Measurements from ENCODE around the gene TSEN34.

TSEN34 gene

GRCh38 chr19:54183431-54183830 is 7.7 kb upstream of the TSEN34 start:
- Histone ChIP-seq H3K36me3 (ENCODE audit: insufficient read depth, low read length) (peaks cover 3% of the 10 kb centered on the region; the same call in 1 of the 2 replicates), H3K9me3 (ENCODE audit: insufficient read depth, low read depth, low read length) (no peaks in the 10 kb centered on the region), H3F3A (ENCODE audit: low read depth) (no peaks in the 10 kb centered on the region)

GRCh38 chr19:54186351-54186750 is 4.8 kb upstream of the TSEN34 start:
- Histone ChIP-seq H4K20me1 (ENCODE audit: insufficient read depth, low read length, poor library complexity, severe bottlenecking) (peaks cover 13% of the 10 kb centered on the region), H3K9ac (ENCODE audit: low read depth, low read length, poor library complexity, severe bottlenecking) (peak overlapping the region; percentile 95), H2AFZ (ENCODE audit: low read length) (no peak overlapping the region), H3K4me3 (ENCODE audit: low read length, poor library complexity, severe bottlenecking) (peak overlapping the region; percentile 82), H3F3A (ENCODE audit: low read depth) (no peaks in the 10 kb centered on the region), H3K4me2 (ENCODE audit: low read depth, low read length, poor library complexity, severe bottlenecking) (peak overlapping the region; percentile 84), H3K79me2 (ENCODE audit: insufficient read depth, low read length) (peaks cover 29% of the 10 kb centered on the region), H3K4me1 (ENCODE audit: insufficient read depth, low read length, poor library complexity, severe bottlenecking) (peaks cover 14% of the 10 kb centered on the region), H3K36me3 (ENCODE audit: insufficient read depth, low read length) (peaks cover 3% of the 10 kb centered on the region; the same call in 1 of the 2 replicates), H3K9me3 (ENCODE audit: insufficient read depth, low read depth, low read length) (no peaks in the 10 kb centered on the region), H3K27me3 (ENCODE audit: insufficient read depth, low read length, poor library complexity, severe bottlenecking) (no peaks in the 10 kb centered on the region), H3K9me2 (replicated peaks; ENCODE audit: low read depth, low read length) (no peaks in the 10 kb centered on the region)
- TF ChIP-seq EZH2phosphoT487 (IDR thresholded peaks at IDR 0.05; ENCODE audit: borderline replicate concordance) = no peak
- TF ChIP-seq, protein P1, sequence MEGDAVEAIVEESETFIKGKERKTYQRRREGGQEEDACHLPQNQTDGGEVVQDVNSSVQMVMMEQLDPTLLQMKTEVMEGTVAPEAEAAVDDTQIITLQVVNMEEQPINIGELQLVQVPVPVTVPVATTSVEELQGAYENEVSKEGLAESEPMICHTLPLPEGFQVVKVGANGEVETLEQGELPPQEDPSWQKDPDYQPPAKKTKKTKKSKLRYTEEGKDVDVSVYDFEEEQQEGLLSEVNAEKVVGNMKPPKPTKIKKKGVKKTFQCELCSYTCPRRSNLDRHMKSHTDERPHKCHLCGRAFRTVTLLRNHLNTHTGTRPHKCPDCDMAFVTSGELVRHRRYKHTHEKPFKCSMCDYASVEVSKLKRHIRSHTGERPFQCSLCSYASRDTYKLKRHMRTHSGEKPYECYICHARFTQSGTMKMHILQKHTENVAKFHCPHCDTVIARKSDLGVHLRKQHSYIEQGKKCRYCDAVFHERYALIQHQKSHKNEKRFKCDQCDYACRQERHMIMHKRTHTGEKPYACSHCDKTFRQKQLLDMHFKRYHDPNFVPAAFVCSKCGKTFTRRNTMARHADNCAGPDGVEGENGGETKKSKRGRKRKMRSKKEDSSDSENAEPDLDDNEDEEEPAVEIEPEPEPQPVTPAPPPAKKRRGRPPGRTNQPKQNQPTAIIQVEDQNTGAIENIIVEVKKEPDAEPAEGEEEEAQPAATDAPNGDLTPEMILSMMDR (conservative IDR thresholded peaks at IDR 0.05; ENCODE audit: low read length) = no peak

More at GRCh38 chr19:54183431-54183830, 7.7 kb upstream of the TSEN34 start:
- Histone ChIP-seq H3K79me2 (ENCODE audit: insufficient read depth, low read length) (peaks cover 23% of the 10 kb centered on the region), H3K4me1 (ENCODE audit: insufficient read depth, low read length, poor library complexity, severe bottlenecking) (peaks cover 13% of the 10 kb centered on the region), H4K20me1 (ENCODE audit: insufficient read depth, low read length, poor library complexity, severe bottlenecking) (peaks cover 10% of the 10 kb centered on the region), H3K4me3 (ENCODE audit: low read length, poor library complexity, severe bottlenecking) (no peak overlapping the region), H3K9me2 (replicated peaks; ENCODE audit: low read depth, low read length) (no peaks in the 10 kb centered on the region), H3K9ac (ENCODE audit: low read depth, low read length, poor library complexity, severe bottlenecking) (no peak overlapping the region), H3K4me2 (ENCODE audit: low read depth, low read length, poor library complexity, severe bottlenecking) (no peak overlapping the region), H3K27me3 (ENCODE audit: insufficient read depth, low read length, poor library complexity, severe bottlenecking) (no peaks in the 10 kb centered on the region), H2AFZ (ENCODE audit: low read length) (no peak overlapping the region)
- TF ChIP-seq, protein P1 (conservative IDR thresholded peaks at IDR 0.05; ENCODE audit: low read length) = no peak
- TF ChIP-seq EZH2phosphoT487 (IDR thresholded peaks at IDR 0.05; ENCODE audit: borderline replicate concordance) = no peak

- no peaks in the 10 kb centered on the region for H3K9me2 ChIP-seq (replicated peaks; ENCODE audit: low read depth, low read length)
- H4K20me1 ChIP-seq (ENCODE audit: insufficient read depth, low read length, poor library complexity, severe bottlenecking) = peaks cover 19% of the 10 kb centered on the region
- H3K4me2 ChIP-seq (ENCODE audit: low read depth, low read length, poor library complexity, severe bottlenecking) = peak overlapping the region; percentile 84
- no peaks in the 10 kb centered on the region for H3F3A ChIP-seq (ENCODE audit: low read depth)
- H3K9ac ChIP-seq (ENCODE audit: low read depth, low read length, poor library complexity, severe bottlenecking) = peak overlapping the region; percentile 95
- H3K4me1 ChIP-seq (ENCODE audit: insufficient read depth, low read length, poor library complexity, severe bottlenecking) = peaks cover 20% of the 10 kb centered on the region
- H2AFZ ChIP-seq (ENCODE audit: low read length) = no peak overlapping the region
- peaks cover 32% of the 10 kb centered on the region for H3K79me2 ChIP-seq (ENCODE audit: insufficient read depth, low read length)
- no peaks in the 10 kb centered on the region for H3K9me3 ChIP-seq (ENCODE audit: insufficient read depth, low read depth, low read length)
- no peak for TF ChIP-seq EZH2phosphoT487 (IDR thresholded peaks at IDR 0.05; ENCODE audit: borderline replicate concordance)
- TF ChIP-seq, protein P1 (conservative IDR thresholded peaks at IDR 0.05; ENCODE audit: low read length) = no peak
- peaks cover 3% of the 10 kb centered on the region; the same call in 1 of the 2 replicates for H3K36me3 ChIP-seq (ENCODE audit: insufficient read depth, low read length)
- H3K27me3 ChIP-seq (ENCODE audit: insufficient read depth, low read length, poor library complexity, severe bottlenecking) = no peaks in the 10 kb centered on the region
- peak overlapping the region; percentile 82 for H3K4me3 ChIP-seq (ENCODE audit: low read length, poor library complexity, severe bottlenecking)
Observed at GRCh38 chr19:54186934-54187381, 4.2 kb upstream of the TSEN34 start.
